ENCODE data around the gene FAM20B.

GRCh38 chr1:179026813-179027669, 1.3 kb downstream of the FAM20B start:
- no peak for TF ChIP-seq JUND (IDR thresholded peaks at IDR 0.05)
- no peak for TF ChIP-seq EGR1 (IDR thresholded peaks at IDR 0.05; ENCODE audit: low read depth in 2 of 2)
- no peak for TF ChIP-seq TAF1 (conservative IDR thresholded peaks at IDR 0.05)
- TF ChIP-seq CTCF (IDR thresholded peaks at IDR 0.05; ENCODE audit: low read depth, low read length, missing input control): no peak
- TF ChIP-seq FOXA1 (IDR thresholded peaks at IDR 0.05): no peak
- no peak for TF ChIP-seq ATF3 (IDR thresholded peaks at IDR 0.05)
- peak; percentile 71 for TF ChIP-seq HNF4G (IDR thresholded peaks at IDR 0.05)
- no peak for TF ChIP-seq GABPA (IDR thresholded peaks at IDR 0.05 in 1 of 2, conservative IDR thresholded peaks at IDR 0.05 in 1 of 2)
- TF ChIP-seq REST (IDR thresholded peaks at IDR 0.05): no peak
- no peak for TF ChIP-seq YY1 (IDR thresholded peaks at IDR 0.05)
- peak in 1 of 2 donors; percentile 7 for TF ChIP-seq RAD21 (IDR thresholded peaks at IDR 0.05)
- no peak for TF ChIP-seq MAX (IDR thresholded peaks at IDR 0.05)

Data from liver (tissue), 3 donors.